ENCODE data around the gene SH3RF3. TPM values are rescaled to one million over a fixed set of nuclear protein-coding genes. Genes with fewer than 3 reads are reported as not detected.

The SH3RF3 gene
- total and polyA plus RNA-seq, 5 donors from 2014 or later = 0.16 to 1.6 (median 0.76) TPM

DNA sequence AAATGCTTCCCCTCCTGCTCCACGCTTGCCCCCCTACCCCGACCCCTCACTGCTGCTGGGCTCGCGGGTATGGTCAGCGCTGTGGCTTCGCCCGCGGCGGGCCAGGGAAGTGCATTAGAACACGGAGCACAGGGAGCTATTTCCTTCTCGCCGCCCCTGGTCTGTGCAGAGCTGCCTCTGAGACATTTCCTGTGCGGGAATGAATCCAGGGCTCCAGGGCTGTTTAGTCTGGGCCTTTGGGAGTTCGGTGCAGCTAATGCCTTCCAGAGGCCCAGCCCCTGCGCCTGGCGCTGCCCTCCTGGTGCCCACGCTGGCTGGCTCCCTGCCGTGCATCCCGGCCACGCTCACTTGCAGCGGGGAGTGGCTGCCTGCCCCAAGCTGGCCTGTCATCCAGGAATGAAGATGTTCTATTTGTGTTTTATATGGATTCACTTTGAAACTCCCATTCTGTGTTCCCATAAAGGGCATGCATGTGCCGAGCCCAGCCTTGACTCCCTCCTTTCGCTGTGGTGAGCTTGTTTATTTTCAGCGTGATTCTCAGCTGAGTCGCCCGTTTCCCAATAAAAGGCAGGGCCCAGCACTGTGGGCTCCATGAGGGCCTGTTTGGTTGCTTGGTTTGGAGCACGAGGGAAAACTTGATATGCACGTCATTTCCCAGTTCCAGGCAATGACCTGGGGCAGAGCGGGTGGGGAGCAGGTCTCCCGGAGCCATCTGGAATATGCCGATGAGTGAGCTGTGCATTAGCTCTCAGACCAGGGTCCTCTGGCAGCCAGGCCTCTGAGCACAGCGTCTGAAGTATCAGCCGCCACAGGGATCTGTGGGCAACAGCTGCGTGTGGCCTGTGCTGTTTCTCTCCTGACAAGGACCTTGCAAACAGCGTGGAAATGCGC, 42.7 kb downstream of the SH3RF3 start:
- DNase-seq (no peak), ATAC-seq (ENCODE audit: low read depth in 2 of 2) (no peak)
- no peak overlapping the region for H3K4me3 Mint-ChIP-seq
- H3K36me3 Mint-ChIP-seq = no peaks in the 10 kb centered on the region
- peaks cover 0 to 7% of the 10 kb centered on the region in 2 experiments for H3K9me3 ChIP-seq (ENCODE audit: control insufficient read depth in 2 of 2, low read length in 2 of 2)
- peaks cover 9 to 74% (median 14%) of the 10 kb centered on the region in 4 donors for H3K4me1 Mint-ChIP-seq
- peak overlapping the region in 1 of 3 donors; percentile 5 for H3K27ac Mint-ChIP-seq
- peaks cover 0 to 2% (median 0%) of the 10 kb centered on the region in 7 donors for H3K9me3 Mint-ChIP-seq
- H3K27ac ChIP-seq (ENCODE audit: insufficient read depth, low read length, poor library complexity, severe bottlenecking) = no peak overlapping the region
- peaks cover 12% of the 10 kb centered on the region for H3K27me3 Mint-ChIP-seq
- H3K4me1 ChIP-seq (ENCODE audit: control insufficient read depth, insufficient read depth, low read length, poor library complexity, severe bottlenecking) = peaks cover 12% of the 10 kb centered on the region
- no peaks in the 10 kb centered on the region for H3K36me3 ChIP-seq (ENCODE audit: control insufficient read depth, insufficient read depth, low read length)
- H3K27me3 ChIP-seq (ENCODE audit: control insufficient read depth, insufficient read depth, low read length) = no peaks in the 10 kb centered on the region
- no peak overlapping the region for H3K4me3 ChIP-seq (ENCODE audit: low read depth, low read length)

DNA sequence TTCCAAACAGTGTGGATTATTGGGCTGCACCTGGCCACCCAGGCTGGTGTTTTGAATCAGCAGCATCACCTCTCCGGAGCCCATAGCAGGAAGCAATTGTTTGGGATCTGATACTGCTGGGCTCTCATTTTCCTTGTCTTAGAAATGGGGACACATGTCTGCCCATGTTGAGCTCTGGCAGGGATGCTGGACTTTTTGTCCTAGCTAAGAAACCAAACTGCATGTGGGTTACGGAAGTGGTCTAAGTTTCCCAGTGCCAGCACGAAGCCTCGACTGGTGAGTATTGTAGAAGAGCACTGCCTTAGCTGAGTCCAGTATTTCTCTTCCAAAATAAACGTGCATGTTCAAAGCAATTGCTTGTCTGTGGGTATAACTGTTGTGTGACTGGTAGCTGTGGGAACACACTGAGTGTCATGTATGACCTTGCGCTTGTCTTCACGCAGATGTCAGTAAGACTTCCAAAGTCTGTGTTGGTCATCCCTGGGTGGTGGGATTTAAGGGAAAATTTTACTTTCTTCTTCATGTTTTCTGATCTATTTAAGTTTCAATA, 43.6 kb downstream of the SH3RF3 start:
- ATAC-seq (ENCODE audit: low read depth in 2 of 2) (no peak), DNase-seq (no peak)
- Mint-ChIP-seq H3K4me1 (peaks cover 9 to 77% (median 13%) of the 10 kb centered on the region in 4 donors), H3K27me3 (peaks cover 12% of the 10 kb centered on the region), H3K4me3 (no peak overlapping the region), H3K9me3 (peaks cover 0 to 2% (median 0%) of the 10 kb centered on the region in 7 donors), H3K27ac (peak overlapping the region in 1 of 3 donors; percentile 6), H3K36me3 (no peaks in the 10 kb centered on the region)
- no peaks in the 10 kb centered on the region for H3K27me3 ChIP-seq (ENCODE audit: control insufficient read depth, insufficient read depth, low read length)
- no peak overlapping the region for H3K27ac ChIP-seq (ENCODE audit: insufficient read depth, low read length, poor library complexity, severe bottlenecking)
- no peaks in the 10 kb centered on the region for H3K36me3 ChIP-seq (ENCODE audit: control insufficient read depth, insufficient read depth, low read length)
- H3K4me1 ChIP-seq (ENCODE audit: control insufficient read depth, insufficient read depth, low read length, poor library complexity, severe bottlenecking) = peaks cover 12% of the 10 kb centered on the region
- no peak overlapping the region for H3K4me3 ChIP-seq (ENCODE audit: low read depth, low read length)
- peaks cover 0 to 7% of the 10 kb centered on the region in 2 experiments for H3K9me3 ChIP-seq (ENCODE audit: control insufficient read depth in 2 of 2, low read length in 2 of 2)

DNA sequence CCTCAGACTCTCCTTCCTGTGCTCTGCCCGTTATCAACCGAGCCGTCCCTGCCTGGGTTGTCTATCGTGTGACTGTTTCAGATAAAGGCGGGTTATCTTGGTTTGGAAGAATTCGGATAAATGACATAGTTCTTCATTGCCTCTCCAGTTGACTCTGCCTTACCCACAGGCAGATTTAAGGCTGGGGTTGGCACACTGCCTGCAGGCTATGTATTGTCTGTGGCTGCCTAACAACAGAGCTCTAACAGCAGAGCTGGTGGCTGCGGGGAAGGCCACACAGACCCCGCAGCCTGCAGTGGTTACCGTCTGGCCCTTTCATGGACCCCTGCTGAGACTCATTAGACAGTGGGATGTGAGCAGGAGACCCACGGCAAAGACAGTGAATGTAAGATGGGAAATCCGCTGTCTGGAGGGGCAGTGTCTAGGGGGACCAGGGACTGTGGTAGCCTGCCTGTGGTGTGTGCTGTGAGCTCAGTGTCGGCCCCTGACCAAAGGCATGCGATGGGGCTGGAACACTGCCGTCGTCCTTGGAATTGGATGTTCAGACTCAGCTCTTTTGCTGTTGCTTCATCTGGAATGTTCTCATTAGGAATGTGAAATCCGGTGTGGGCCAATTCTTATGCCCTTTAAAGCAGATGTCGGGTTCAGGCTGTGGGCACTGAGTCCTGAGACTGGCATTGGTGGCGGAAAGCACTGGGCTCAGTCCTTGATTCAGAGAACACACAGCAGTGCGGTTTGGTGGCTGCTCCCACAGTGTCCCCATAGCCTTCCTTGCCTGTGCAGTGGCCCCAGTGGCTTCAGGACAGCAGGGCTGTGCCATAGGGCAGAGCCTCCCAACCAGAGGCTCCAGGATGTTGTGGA, 44.5 kb downstream of the SH3RF3 start:
- peaks cover 12% of the 10 kb centered on the region for H3K4me1 ChIP-seq (ENCODE audit: control insufficient read depth, insufficient read depth, low read length, poor library complexity, severe bottlenecking)
- H3K9me3 ChIP-seq (ENCODE audit: control insufficient read depth in 2 of 2, low read length in 2 of 2) = peaks cover 0 to 7% of the 10 kb centered on the region in 2 experiments
- Mint-ChIP-seq H3K36me3 (no peaks in the 10 kb centered on the region), H3K9me3 (peaks cover 0 to 1% (median 0%) of the 10 kb centered on the region in 7 donors), H3K27me3 (peaks cover 12% of the 10 kb centered on the region), H3K27ac (peak overlapping the region in 1 of 3 donors; percentile 52), H3K4me1 (peaks cover 10 to 75% (median 12%) of the 10 kb centered on the region in 4 donors), H3K4me3 (peak overlapping the region in 2 of 4 donors; percentile 59 to 70)
- H3K36me3 ChIP-seq (ENCODE audit: control insufficient read depth, insufficient read depth, low read length) = no peaks in the 10 kb centered on the region
- no peaks in the 10 kb centered on the region for H3K27me3 ChIP-seq (ENCODE audit: control insufficient read depth, insufficient read depth, low read length)
- no peak overlapping the region for H3K4me3 ChIP-seq (ENCODE audit: low read depth, low read length)
- H3K27ac ChIP-seq (ENCODE audit: insufficient read depth, low read length, poor library complexity, severe bottlenecking) = no peak overlapping the region
- DNase-seq (no peak), ATAC-seq (ENCODE audit: low read depth in 2 of 2) (no peak)

DNA sequence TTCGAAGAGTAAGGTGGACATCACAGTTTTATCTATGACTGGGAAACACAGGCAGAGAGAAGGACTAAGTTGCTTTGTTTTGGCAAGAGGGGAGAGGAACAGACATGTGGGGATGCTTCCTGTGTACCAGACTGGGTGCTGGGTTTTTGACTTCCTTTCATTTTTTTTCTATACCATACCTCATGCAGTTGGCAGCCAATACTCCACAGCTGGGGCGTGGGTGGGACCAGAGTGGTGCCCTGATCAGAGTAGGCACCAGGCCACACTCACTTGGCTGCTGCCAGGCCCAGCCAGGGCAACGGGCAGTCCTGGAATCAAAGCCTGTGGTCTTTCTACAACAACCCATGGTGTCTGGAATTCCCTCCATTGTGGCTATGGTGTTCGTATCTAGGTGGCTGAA, 45.2 kb downstream of the SH3RF3 start:
- Histone ChIP-seq H3K9me3 (ENCODE audit: control insufficient read depth in 2 of 2, low read length in 2 of 2) (peaks cover 0 to 9% of the 10 kb centered on the region in 2 experiments), H3K36me3 (ENCODE audit: control insufficient read depth, insufficient read depth, low read length) (no peaks in the 10 kb centered on the region), H3K4me1 (ENCODE audit: control insufficient read depth, insufficient read depth, low read length, poor library complexity, severe bottlenecking) (peaks cover 12% of the 10 kb centered on the region), H3K4me3 (ENCODE audit: low read depth, low read length) (no peak overlapping the region), H3K27ac (ENCODE audit: insufficient read depth, low read length, poor library complexity, severe bottlenecking) (no peak overlapping the region), H3K27me3 (ENCODE audit: control insufficient read depth, insufficient read depth, low read length) (no peaks in the 10 kb centered on the region)
- H3K27me3 Mint-ChIP-seq = peaks cover 12% of the 10 kb centered on the region
- peaks cover 10 to 69% (median 13%) of the 10 kb centered on the region in 4 donors for H3K4me1 Mint-ChIP-seq
- ATAC-seq (ENCODE audit: low read depth in 2 of 2) = peak; percentile 72 to 76
- peak overlapping the region in 1 of 3 donors; percentile 87 for H3K27ac Mint-ChIP-seq
- peak overlapping the region in 2 of 4 donors; percentile 9 to 70 for H3K4me3 Mint-ChIP-seq
- peaks cover 0 to 1% (median 0%) of the 10 kb centered on the region in 7 donors for H3K9me3 Mint-ChIP-seq
- DNase-seq = peak in 2 of 3 donors; percentile 18 to 48
- no peaks in the 10 kb centered on the region for H3K36me3 Mint-ChIP-seq

DNA sequence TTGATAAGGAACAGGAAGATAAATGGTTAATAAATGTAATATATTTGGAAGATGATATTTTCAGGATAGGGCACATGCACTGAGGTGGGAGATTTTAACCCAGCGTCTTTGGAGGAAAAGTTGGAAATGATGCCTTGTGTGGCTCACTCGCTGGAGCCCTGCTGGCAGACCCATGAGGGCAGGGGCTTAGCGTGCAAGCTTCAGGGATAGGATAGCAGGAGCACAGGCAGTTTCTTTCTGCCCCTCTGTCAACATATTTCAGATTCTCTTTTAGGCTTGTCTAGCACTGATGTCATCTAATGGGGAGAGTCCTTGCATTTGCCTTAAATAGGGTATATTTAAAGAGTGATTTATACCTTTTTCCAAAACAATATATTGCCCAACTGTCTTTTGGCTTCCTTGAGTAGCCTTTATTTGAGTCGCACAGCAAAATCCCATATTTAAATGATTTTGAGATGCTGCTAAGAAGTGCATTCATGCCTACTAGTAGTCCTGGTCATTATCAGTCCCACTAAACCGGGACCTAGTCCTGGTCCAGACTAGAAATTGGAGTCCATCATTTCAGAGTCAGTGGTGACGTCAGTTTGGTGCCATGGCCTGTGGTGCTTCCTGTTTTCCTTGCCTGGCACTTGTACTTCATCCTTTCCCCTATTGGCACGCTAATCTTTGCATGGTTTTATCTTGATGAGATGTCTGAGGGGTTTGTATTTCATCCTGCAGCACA, 45.8 kb downstream of the SH3RF3 start:
- H3K4me1 ChIP-seq (ENCODE audit: control insufficient read depth, insufficient read depth, low read length, poor library complexity, severe bottlenecking) = peaks cover 12% of the 10 kb centered on the region
- peaks cover 3% of the 10 kb centered on the region for H3K36me3 Mint-ChIP-seq
- ATAC-seq (ENCODE audit: low read depth in 2 of 2) = no peak
- no peak overlapping the region for H3K27ac ChIP-seq (ENCODE audit: insufficient read depth, low read length, poor library complexity, severe bottlenecking)
- no peak overlapping the region for H3K4me3 ChIP-seq (ENCODE audit: low read depth, low read length)
- peak overlapping the region in 1 of 3 donors; percentile 87 for H3K27ac Mint-ChIP-seq
- peaks cover 0 to 15% of the 10 kb centered on the region in 2 experiments for H3K9me3 ChIP-seq (ENCODE audit: control insufficient read depth in 2 of 2, low read length in 2 of 2)
- H3K27me3 ChIP-seq (ENCODE audit: control insufficient read depth, insufficient read depth, low read length) = no peaks in the 10 kb centered on the region
- DNase-seq = no peak
- peaks cover 16% of the 10 kb centered on the region for H3K27me3 Mint-ChIP-seq
- H3K36me3 ChIP-seq (ENCODE audit: control insufficient read depth, insufficient read depth, low read length) = no peaks in the 10 kb centered on the region
- peaks cover 10 to 66% (median 11%) of the 10 kb centered on the region in 4 donors for H3K4me1 Mint-ChIP-seq
- H3K4me3 Mint-ChIP-seq = peak overlapping the region in 1 of 4 donors; percentile 70
- peaks cover 0 to 5% (median 3%) of the 10 kb centered on the region in 7 donors for H3K9me3 Mint-ChIP-seq

DNA sequence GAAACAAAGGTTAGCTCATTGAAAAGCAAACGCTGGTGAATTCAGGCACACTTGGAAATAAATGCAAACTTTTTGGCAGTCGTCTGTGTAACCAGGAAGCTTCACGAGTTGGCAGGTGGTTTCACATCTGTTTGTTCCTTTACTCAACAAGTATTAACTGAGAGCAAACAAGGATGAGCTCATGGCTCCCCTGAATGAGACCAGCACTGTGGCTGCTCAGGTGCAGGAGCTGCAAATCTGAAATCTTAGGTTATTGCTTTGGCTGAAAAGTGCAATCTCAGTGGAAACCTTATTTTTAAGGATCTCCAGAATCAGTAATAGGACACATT, 46.3 kb downstream of the SH3RF3 start:
- Histone ChIP-seq H3K4me3 (ENCODE audit: low read depth, low read length) (no peak overlapping the region), H3K36me3 (ENCODE audit: control insufficient read depth, insufficient read depth, low read length) (no peaks in the 10 kb centered on the region), H3K27ac (ENCODE audit: insufficient read depth, low read length, poor library complexity, severe bottlenecking) (no peak overlapping the region), H3K4me1 (ENCODE audit: control insufficient read depth, insufficient read depth, low read length, poor library complexity, severe bottlenecking) (peaks cover 12% of the 10 kb centered on the region), H3K9me3 (ENCODE audit: control insufficient read depth in 2 of 2, low read length in 2 of 2) (peaks cover 0 to 17% of the 10 kb centered on the region in 2 experiments), H3K27me3 (ENCODE audit: control insufficient read depth, insufficient read depth, low read length) (no peaks in the 10 kb centered on the region)
- H3K36me3 Mint-ChIP-seq = peaks cover 6% of the 10 kb centered on the region
- H3K4me1 Mint-ChIP-seq = peaks cover 10 to 63% (median 11%) of the 10 kb centered on the region in 4 donors
- ATAC-seq (ENCODE audit: low read depth in 2 of 2) = no peak
- H3K27me3 Mint-ChIP-seq = peaks cover 16% of the 10 kb centered on the region
- H3K27ac Mint-ChIP-seq = no peak overlapping the region
- peaks cover 0 to 8% (median 3%) of the 10 kb centered on the region in 7 donors for H3K9me3 Mint-ChIP-seq
- no peak for DNase-seq
- H3K4me3 Mint-ChIP-seq = no peak overlapping the region

DNA sequence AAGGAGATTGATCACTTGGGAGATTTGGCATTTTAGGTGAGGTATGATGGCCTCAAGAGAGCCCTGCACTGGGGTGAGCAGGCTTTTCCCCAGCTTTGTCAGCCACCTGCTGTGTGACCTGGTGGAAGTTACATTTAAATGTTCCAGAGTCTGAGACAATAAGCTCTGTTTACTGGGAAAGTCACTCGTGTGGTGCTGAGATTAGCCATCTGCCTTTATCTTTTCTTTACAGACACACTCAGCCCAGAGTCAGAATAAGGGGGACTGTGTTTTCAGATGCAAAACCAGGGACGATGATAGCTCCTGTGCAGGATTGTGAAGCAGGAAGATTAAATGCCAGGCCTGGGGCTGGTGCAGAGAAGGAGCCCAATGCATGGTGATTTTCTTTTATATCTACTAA, 47.9 kb downstream of the SH3RF3 start:
- ATAC-seq (ENCODE audit: low read depth in 2 of 2) (no peak), DNase-seq (no peak)
- H3K27ac ChIP-seq (ENCODE audit: insufficient read depth, low read length, poor library complexity, severe bottlenecking) = no peak overlapping the region
- Mint-ChIP-seq H3K36me3 (peaks cover 18% of the 10 kb centered on the region), H3K4me3 (no peak overlapping the region), H3K27me3 (peaks cover 27% of the 10 kb centered on the region), H3K27ac (no peak overlapping the region), H3K4me1 (peaks cover 6 to 58% (median 10%) of the 10 kb centered on the region in 4 donors), H3K9me3 (peaks cover 0 to 8% (median 3%) of the 10 kb centered on the region in 7 donors)
- peaks cover 12% of the 10 kb centered on the region for H3K4me1 ChIP-seq (ENCODE audit: control insufficient read depth, insufficient read depth, low read length, poor library complexity, severe bottlenecking)
- no peak overlapping the region for H3K4me3 ChIP-seq (ENCODE audit: low read depth, low read length)
- H3K36me3 ChIP-seq (ENCODE audit: control insufficient read depth, insufficient read depth, low read length) = no peaks in the 10 kb centered on the region
- no peaks in the 10 kb centered on the region for H3K27me3 ChIP-seq (ENCODE audit: control insufficient read depth, insufficient read depth, low read length)
- peaks cover 0 to 17% of the 10 kb centered on the region in 2 experiments for H3K9me3 ChIP-seq (ENCODE audit: control insufficient read depth in 2 of 2, low read length in 2 of 2)
